Spleen (tissue), 11 donors: ENCODE results near the gene ECHDC3. TPM values are rescaled to one million over a fixed set of nuclear protein-coding genes. Genes with fewer than 3 reads are reported as not detected.
A peak's percentile ranks its signal among the peaks of the same experiment; 100 is the strongest.

Experiments
- DNase-seq: peaks from one replicate; pipeline ENCODE4 v3.0.0-alpha.2; 2020
- H3K27ac ChIP-seq, 8 donors: fragments of 200-600 bp; sonication (generic) in 7 of 8; 1 replicate in 4 of 8; 2 replicates in 4 of 8; pipeline versions ENCODE4 v1.5.0 to v1.8.0; 2016 to 2021; ENCODE audit warnings: inconsistent platforms in 4 of 8, mild to moderate bottlenecking in 4 of 8, moderate library complexity in 1 of 8
- H3K27me3 ChIP-seq, 7 donors: fragments of 200-600 bp; sonication (generic) in 6 of 7; replicated peaks in 1 of 7; 1 replicate in 4 of 7; 2 replicates in 3 of 7; pipeline versions ENCODE4 v1.5.0 to v1.8.0; 2016 to 2021; ENCODE audit warnings: inconsistent platforms in 3 of 7, mild to moderate bottlenecking in 1 of 7
- H3K36me3 ChIP-seq, 6 donors: fragments of 200-600 bp; sonication (generic) in 5 of 6; 1 replicate in 4 of 6; 2 replicates in 2 of 6; pipeline versions ENCODE4 v1.5.0 to v1.8.0; 2016 to 2021; ENCODE audit warnings: inconsistent platforms in 2 of 6
- H3K4me1 ChIP-seq, 6 donors: fragments of 200-600 bp; sonication (generic) in 5 of 6; 1 replicate in 3 of 6; 2 replicates in 3 of 6; pipeline versions ENCODE4 v1.5.0 to v1.8.0; 2016 to 2021; ENCODE audit warnings: inconsistent platforms in 3 of 6
- H3K4me3 ChIP-seq, 8 donors: fragments of 200-600 bp; sonication (generic) in 7 of 8; 1 replicate in 4 of 8; 2 replicates in 4 of 8; pipeline versions ENCODE4 v1.5.0 to v1.8.0; 2016 to 2021; ENCODE audit warnings: inconsistent platforms in 4 of 8, mild to moderate bottlenecking in 4 of 8, moderate library complexity in 2 of 8
- H3K9me3 ChIP-seq, 8 donors: fragments of 200-600 bp; sonication (generic) in 7 of 8; 1 replicate in 4 of 8; 2 replicates in 4 of 8; pipeline versions ENCODE4 v1.5.0 to v1.8.0; 2016 to 2021; ENCODE audit warnings: inconsistent platforms in 4 of 8
- CTCF ChIP-seq, 11 experiments: fragments of 200-600 bp in 7 of 11; fragments of 450-650 bp in 4 of 11; sonication (generic) in 4 of 11; IDR thresholded peaks in 8 of 11; conservative IDR thresholded peaks in 3 of 11; 1 replicate in 7 of 11; 2 replicates in 4 of 11; pipeline versions ENCODE4 v1.4.0 to v1.8.0; 2016 to 2021; ENCODE audit warnings: antibody characterized with exemption in 11 of 11, inconsistent platforms in 4 of 11, mild to moderate bottlenecking in 1 of 11
- POLR2A ChIP-seq, 3 donors: fragments of 450-650 bp; IDR thresholded peaks; one replicate each; pipeline ENCODE4 v1.5.1; 2017; ENCODE audit warnings: antibody characterized with exemption in 3 of 3, mild to moderate bottlenecking in 1 of 3
- POLR2AphosphoS5 ChIP-seq, 3 donors: sonication (generic); formaldehyde crosslinking; IDR thresholded peaks; one replicate each; pipeline ENCODE4 v1.5.1; 2017; ENCODE audit warnings: antibody characterized with exemption in 3 of 3
- WGBS, 5 donors: extraction: QIAGEN DNeasy Blood & Tissue Kit in 3 of 5; methylation state at CpG; one replicate each; pipeline versions ENCODE4 v1.1.5 to v1.1.7; 2013 to 2018; 5-methylcytosine and 5-hydroxymethylcytosine counted together
- intact Hi-C: fragments of 100-400 bp; cut with DNase I; formaldehyde crosslinking; loops from one replicate; pipeline ENCODE4 v1.15.0; 2023; ENCODE audit warnings: low total_unique reads
- polyA plus RNA-seq, 3 donors: library from polyadenylated mRNA; stranded (reverse); fragments of 200-250 nt; gene quantifications; one replicate each; pipeline ENCODE4 v1.2.1, GENCODE V29; 2013
- total RNA-seq, 7 donors: library from RNA; depleted of rRNA in 3 of 7; stranded (reverse); fragments of >200 nt in 3 of 7; fragmentation: NEBNext Ultra II Directional in 4 of 7; extraction: Animal tissue kit (Norgen Biotek cat#: 25700) in 4 of 7; gene quantifications; one replicate each; pipeline versions ENCODE4 v1.1.0 to v1.2.1, GENCODE V29; 2016 to 2021
- donor health status: healthy with polysubstance abuse.
- donor health status: DM: no; HTN: no; CAD: no; lungs with moderate emphysema.
- donor health status: DM: no; HTN: no; CAD: no.
- donor health status: Bipolar disorder and iron deficiency.
- donor health status: healthy.
- donor health status: DM: no; HTN: no; CAD: no.
- donor health status: DM: yes; HTN: yes; CAD: no.

ECHDC3 gene
- total and polyA plus RNA-seq, 10 donors = 5.6 to 49.7 (median 16.7) TPM

DNA sequence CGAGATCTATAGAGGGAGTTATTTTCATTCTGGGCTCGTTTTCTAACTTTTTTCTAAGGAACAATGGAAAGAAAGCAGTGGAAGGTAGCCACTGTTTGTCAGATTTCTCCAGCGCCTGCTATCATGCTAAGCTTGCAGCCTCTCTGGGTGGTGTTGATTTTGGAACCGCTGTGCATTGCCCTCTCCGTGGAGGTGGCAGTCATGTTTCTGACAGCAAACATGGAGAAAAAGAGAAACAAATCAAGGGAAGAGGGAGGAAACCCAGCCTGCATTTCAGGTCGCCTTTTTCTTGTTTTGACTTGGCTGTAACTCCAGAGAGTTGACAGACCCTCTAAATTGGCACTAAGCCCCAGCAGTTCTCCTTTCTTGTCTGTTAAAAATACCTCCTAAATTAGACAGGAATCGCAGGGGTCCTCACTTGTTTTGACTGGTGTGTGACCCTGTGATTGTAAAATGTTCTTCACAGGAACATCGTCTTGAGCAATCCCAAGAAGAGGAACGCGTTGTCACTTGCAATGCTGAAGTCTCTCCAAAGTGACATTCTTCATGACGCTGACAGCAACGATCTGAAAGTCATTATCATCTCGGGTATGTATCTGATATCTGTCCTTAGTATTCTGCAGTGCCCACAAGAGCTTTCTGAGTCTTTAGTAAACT lies 4.8 kb downstream of the ECHDC3 start:
- Histone ChIP-seq H3K36me3 (peaks cover 0 to 32% (median 0%) of the 10 kb centered on the region in 6 donors), H3K4me1 (peaks cover under 1 to 56% (median 14%) of the 10 kb centered on the region in 6 donors), H3K27me3 (peaks cover 0 to 3% (median 0%) of the 10 kb centered on the region in 7 donors), H3K4me3 (peak overlapping the region in 1 of 8 donors; percentile 30), H3K9me3 (no peaks in the 10 kb centered on the region), H3K27ac (peak overlapping the region in 7 of 8 donors; percentile 2 to 89 (median 72))
- TF ChIP-seq POLR2A (IDR thresholded peaks at IDR 0.05) = no peak
- TF ChIP-seq CTCF (IDR thresholded peaks at IDR 0.05 in 8 of 11, conservative IDR thresholded peaks at IDR 0.05 in 3 of 11) = no peak
- peak in 1 of 3 donors; percentile 88 for TF ChIP-seq POLR2AphosphoS5 (IDR thresholded peaks at IDR 0.05)
- 44 to 61% (median 51%) methylated on average over 13 of the region's 13 CpGs for WGBS, 5 donors
- peak; percentile 27 for DNase-seq
- intact Hi-C loops = no loop called here

DNA sequence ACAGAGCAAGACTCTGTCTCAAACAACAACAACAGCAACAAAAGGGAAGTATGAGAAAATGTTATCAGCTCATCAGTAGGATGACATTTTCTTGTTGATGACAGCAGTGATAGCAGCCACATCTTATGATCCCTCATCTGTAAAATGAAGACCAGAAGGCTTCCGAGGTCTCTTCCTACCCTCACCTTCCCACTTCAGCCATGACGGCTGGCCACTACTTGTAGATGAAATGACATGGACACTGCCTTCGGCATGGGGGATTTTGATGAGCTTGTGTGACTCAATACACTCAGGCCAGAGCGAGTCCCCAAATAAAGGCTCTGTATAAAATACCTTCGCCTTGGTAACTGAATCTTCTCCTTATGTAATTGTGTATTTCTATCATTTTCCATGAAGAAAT lies 6.7 kb downstream of the ECHDC3 start:
- 75 to 79% (median 77%) methylated on average over 5 of the region's 5 CpGs for WGBS, 5 donors
- H3K36me3 ChIP-seq = peaks cover 0 to 49% (median 4%) of the 10 kb centered on the region in 6 donors
- DNase-seq = peak; percentile 22
- TF ChIP-seq POLR2AphosphoS5 (IDR thresholded peaks at IDR 0.05) (no peak), CTCF (IDR thresholded peaks at IDR 0.05 in 8 of 11, conservative IDR thresholded peaks at IDR 0.05 in 3 of 11) (no peak), POLR2A (IDR thresholded peaks at IDR 0.05) (no peak)
- H3K4me3 ChIP-seq = no peak overlapping the region
- H3K4me1 ChIP-seq = peaks cover 0 to 41% (median 4%) of the 10 kb centered on the region in 6 donors
- intact Hi-C loops = no loop called here
- peak overlapping the region in 2 of 8 donors; percentile 88 to 89 for H3K27ac ChIP-seq
- H3K27me3 ChIP-seq = no peaks in the 10 kb centered on the region
- no peaks in the 10 kb centered on the region for H3K9me3 ChIP-seq

- no peak for TF ChIP-seq POLR2AphosphoS5 (IDR thresholded peaks at IDR 0.05)
- no peak for TF ChIP-seq CTCF (IDR thresholded peaks at IDR 0.05 in 8 of 11, conservative IDR thresholded peaks at IDR 0.05 in 3 of 11)
- TF ChIP-seq POLR2A (IDR thresholded peaks at IDR 0.05) = no peak
- peaks cover 0 to 65% (median 6%) of the 10 kb centered on the region in 6 donors for H3K36me3 ChIP-seq
- WGBS, 5 donors = 94 to 97% (median 94%) methylated on average over 2 of the region's 2 CpGs
- H3K4me3 ChIP-seq = no peak overlapping the region
- no peak for DNase-seq
- no peaks in the 10 kb centered on the region for H3K27me3 ChIP-seq
- no peaks in the 10 kb centered on the region for H3K9me3 ChIP-seq
- peaks cover 0 to 33% (median 2%) of the 10 kb centered on the region in 6 donors for H3K4me1 ChIP-seq
- intact Hi-C loops = no loop called here
- H3K27ac ChIP-seq = peak overlapping the region in 3 of 8 donors; percentile 25 to 66 (median 35)
Observed at GRCh38 chr10:11750420-11750819, 8.2 kb downstream of the ECHDC3 start.

DNA sequence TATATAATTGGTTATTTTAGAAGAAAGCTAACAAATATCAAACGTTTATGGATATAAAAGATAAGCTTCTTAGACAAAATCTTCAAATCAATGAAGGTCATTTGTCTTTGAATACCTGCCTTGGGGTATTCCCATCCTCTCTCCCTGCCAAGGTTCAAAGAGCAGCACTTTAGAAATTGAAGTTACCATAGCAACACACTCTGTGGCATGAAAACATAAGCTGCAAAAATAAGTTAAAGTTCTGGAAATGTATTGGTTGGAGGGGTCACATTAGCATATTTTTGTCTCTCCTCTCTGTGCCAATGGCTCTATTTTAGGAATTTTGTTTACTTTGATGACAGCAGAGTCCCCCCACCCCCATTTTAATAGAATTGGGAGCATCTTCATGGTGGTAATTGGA lies 12.0 kb downstream of the ECHDC3 start:
- no peak for DNase-seq
- Histone ChIP-seq H3K27me3 (no peaks in the 10 kb centered on the region), H3K36me3 (peaks cover 0 to 83% (median 16%) of the 10 kb centered on the region in 6 donors), H3K4me3 (no peak overlapping the region), H3K9me3 (no peaks in the 10 kb centered on the region), H3K27ac (no peak overlapping the region), H3K4me1 (peaks cover 0 to 36% (median 11%) of the 10 kb centered on the region in 6 donors)
- TF ChIP-seq POLR2A (IDR thresholded peaks at IDR 0.05) (no peak), CTCF (IDR thresholded peaks at IDR 0.05 in 8 of 11, conservative IDR thresholded peaks at IDR 0.05 in 3 of 11) (no peak), POLR2AphosphoS5 (IDR thresholded peaks at IDR 0.05) (no peak)
- 0% methylated on average over 1 of the region's 1 CpG for WGBS, 5 donors
- intact Hi-C loops = no loop called here
